GM18508 (cell line): ENCODE measurements around the gene NIT1.

ENCODE experiments used
- ATAC-seq: cut with Tn5 transposase; IDR thresholded peaks from one replicate; pipeline ENCODE4 v1.9.1; 2021; ENCODE audit warnings: moderate number of reproducible peaks; ENCODE audit not compliant: insufficient read depth, unreplicated experiment

The NIT1 gene

GRCh38 chr1:161083748-161084596, 33.9 kb upstream of the NIT1 start:
- ATAC-seq = no peak

- no peak for ATAC-seq
Measured at GRCh38 chr1:161084597-161084988, 33.3 kb upstream of the NIT1 start.

GRCh38 chr1:161085165-161085564, 32.7 kb upstream of the NIT1 start:
- no peak for ATAC-seq

GRCh38 chr1:161086457-161086856, 31.4 kb upstream of the NIT1 start:
- ATAC-seq = no peak

DNA sequence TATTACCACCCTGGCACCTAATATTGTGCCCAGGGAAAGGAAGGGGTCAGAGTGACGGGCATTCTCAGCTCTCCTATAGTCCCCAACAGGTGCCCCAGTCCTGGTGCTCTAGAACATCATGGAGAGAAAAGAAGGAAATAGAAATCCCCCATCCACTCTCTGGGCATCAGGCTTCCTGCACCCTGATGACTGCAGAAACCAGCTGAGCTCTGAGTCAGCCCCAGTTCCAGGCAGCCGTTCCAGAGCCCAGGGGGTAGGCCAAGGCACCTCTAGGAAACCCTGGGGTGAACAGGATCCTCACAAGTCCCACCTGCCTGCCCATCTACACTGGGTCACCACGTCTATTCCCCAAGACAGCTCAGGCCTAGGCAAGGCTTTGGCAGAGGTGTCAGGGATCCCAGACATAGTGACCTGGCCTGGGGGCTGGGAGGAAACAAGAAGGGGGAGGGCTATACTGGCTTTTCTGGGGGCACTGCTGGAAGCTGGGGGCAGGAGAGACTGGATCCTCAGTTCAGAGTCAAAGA, 29.3 kb upstream of the NIT1 start:
- no peak for ATAC-seq

- ATAC-seq = no peak
Measured at GRCh38 chr1:161089251-161089924, 28.5 kb upstream of the NIT1 start, which contains the start of gene NECTIN4. NECTIN4 (minus strand) TSS chr1:161089558; CDS start chr1:161089296, 262 bp downstream.

DNA sequence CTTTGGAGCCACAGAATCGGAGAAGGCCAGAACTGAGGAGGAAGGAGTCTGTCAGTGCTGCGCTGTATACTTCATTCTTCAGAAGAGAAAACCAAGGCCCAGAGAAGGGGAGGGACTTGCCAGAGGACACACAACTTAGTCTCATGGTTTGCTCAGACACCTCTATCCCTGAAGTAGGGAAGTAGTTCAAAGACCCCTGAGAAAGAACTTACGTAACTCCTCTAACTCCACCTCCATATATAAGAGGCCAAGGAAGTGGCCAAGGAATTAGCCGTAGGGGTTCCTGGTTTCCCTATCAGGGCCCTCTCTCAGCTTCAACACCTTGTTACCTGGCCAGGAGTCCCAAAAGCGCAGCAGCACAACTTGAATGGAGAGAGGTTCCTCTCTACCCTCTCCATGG, 28.0 kb upstream of the NIT1 start:
- ATAC-seq = no peak

- no peak for ATAC-seq
Measured at GRCh38 chr1:161090617-161091016, 27.3 kb upstream of the NIT1 start.

- no peak for ATAC-seq
Measured at GRCh38 chr1:161091093-161091492, 26.8 kb upstream of the NIT1 start.

DNA sequence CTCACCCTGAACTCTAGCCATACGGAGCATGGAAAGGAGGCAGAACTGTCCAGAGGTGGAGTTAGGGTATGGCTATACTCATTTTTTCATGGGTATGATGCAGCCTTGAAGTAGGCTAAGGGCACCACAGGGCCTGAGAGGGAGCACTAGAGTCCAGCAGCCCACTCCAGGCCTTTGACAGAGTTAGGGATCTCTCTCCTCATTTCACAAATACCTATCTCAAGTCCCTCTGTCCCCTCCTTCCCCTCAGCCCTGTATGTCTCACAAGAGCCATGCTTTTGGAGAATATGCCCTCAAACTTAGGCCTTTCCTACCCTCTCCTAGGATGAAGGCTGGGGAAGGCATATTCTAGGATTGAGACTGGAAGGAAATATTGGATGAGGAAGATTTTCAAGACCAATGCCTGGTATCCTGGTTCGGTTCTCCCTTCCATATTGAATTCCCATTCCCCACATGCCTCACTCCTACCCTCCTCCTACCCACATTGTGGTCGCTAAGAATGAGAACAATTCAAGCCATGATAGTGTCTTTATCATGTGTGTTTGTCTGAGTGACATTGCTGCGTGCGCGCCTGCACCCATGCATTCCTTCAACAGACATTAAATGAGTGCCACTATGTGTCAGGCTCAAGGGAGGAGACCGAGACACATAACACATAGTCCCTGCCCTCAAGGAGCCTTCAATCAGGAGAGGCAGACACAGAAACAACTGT, 26.0 kb upstream of the NIT1 start:
- no peak for ATAC-seq

GRCh38 chr1:161092621-161093028, 25.3 kb upstream of the NIT1 start:
- ATAC-seq = no peak

GRCh38 chr1:161094481-161094880, 23.4 kb upstream of the NIT1 start:
- ATAC-seq = no peak

- no peak for ATAC-seq
Measured at GRCh38 chr1:161095230-161095629, 22.7 kb upstream of the NIT1 start.

DNA sequence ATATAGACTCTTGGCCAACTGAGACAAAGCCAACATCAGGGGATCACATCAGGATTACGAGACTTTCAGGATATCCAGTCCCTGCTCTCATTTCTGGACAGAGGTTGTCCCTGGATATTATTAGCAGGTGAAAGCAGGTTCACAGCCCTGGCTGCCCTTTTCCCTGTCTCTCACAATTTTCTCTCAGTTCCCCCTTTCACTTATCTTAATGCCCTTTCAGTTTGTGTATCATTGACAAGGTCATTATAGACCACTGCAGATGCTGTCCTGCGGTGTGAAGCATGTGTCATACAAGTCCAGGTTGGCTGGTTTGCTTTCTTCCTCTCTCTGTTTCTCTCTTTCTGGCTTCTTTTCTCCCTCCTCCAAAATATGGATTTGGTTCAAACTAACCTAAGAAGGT, 21.9 kb upstream of the NIT1 start:
- peak; percentile 37 for ATAC-seq

DNA sequence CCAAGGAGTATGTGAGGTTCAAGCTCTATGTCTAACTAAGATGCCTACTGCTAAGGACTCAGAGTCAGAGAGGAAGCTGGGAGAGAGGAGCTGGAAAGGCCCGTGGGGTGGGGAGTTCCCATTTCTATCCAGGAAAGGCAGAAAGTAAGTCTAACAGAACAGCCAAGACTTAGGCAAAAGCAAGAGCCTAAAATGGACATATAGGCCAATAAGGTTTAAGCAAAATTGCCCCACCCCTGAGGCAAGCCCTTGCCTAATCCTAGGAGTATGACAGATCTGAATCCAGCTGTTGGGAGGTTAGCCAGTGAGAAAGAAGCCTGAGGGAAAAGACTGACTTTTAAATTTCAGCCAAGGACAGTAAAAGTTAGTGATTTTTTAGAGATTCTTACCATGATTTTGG, 21.4 kb upstream of the NIT1 start:
- ATAC-seq = peak; percentile 4

GRCh38 chr1:161098210-161099068, 19.5 kb upstream of the NIT1 start, which contains the start of gene KLHDC9:
KLHDC9 (plus strand) TSS chr1:161098361; CDS start chr1:161098536, 175 bp downstream.
- peak; percentile 41 for ATAC-seq

DNA sequence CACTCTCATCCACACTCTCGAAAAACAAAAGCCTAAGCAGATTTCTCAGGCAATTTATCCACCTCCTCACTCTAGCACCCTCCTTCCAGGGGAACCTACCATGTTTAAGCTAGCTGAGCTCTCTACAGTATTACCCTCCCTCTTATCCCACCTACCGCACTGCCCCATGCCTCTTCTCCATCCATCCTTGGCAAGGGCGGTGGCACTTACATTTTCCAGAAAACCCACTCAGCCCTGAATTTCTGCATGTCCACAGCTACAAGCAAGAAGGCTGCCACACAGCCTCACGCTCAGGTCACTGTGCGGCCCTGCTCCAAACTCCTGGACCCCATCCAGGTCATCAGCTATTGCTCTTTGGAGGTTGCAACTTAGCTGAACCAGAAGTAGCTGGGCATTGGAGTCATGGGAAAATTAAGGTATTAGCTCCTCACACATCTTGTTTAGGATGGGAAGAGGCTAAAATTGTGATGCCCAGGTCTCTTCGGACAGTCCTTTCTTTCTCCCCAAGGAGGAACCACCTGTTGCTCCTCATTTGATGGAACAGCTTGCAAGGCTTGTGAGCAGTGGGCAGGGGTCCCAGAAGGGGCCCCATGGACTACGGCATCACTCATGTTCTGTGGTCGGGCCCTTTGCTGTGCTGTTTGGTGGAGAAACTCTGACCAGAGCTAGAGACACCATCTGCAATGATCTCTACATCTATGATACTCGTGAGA, 18.7 kb upstream of the NIT1 start:
- ATAC-seq = no peak

DNA sequence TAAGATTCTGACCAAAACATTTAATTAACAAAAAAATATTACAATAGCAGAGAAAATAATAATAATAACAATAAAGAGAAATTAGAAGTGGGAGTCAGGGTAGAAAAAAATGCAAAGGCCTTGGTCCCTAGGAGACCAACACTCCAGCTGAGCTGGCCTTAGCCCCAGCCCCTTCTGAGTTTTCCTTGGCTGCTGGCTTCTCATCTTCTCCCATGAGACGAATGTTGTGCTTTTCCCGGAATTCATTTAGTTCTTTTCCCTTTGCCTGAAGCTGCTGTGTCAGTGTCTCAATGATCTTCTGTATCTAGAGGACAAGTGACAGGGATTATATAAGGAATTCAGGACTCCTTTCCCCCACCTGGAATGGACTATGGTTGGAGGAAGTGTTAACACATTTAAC, 17.3 kb upstream of the NIT1 start:
- ATAC-seq = no peak

- ATAC-seq = no peak
Measured at GRCh38 chr1:161106431-161106830, 11.5 kb upstream of the NIT1 start.
